ENCODE results near the gene LPP.

LPP gene

GRCh38 chr3:188911026-188911850 lies 757.3 kb downstream of the LPP start:
- Histone ChIP-seq H3K4me1 (ENCODE audit: control insufficient read depth, low read length) (peaks cover 11% of the 10 kb centered on the region), H3K36me3 (ENCODE audit: control insufficient read depth, low read length) (no peaks in the 10 kb centered on the region), H3K4me3 (ENCODE audit: low read length) (no peak overlapping the region), H3F3A (ENCODE audit: control insufficient read depth, insufficient read depth) (0 out of 2 replicates have a peak, but pooled peaks cover 3% of the 10 kb centered on the region), H3K27me3 (ENCODE audit: control insufficient read depth, low read length) (no peaks in the 10 kb centered on the region), H3K9me2 (replicated peaks; ENCODE audit: control insufficient read depth, low read length) (no peaks in the 10 kb centered on the region), H3K27ac (ENCODE audit: low read depth, low read length) (no peak overlapping the region), H3K9me3 (ENCODE audit: control insufficient read depth, insufficient read depth, low read length) (peaks cover 3% of the 10 kb centered on the region; the same call in 1 of the 2 replicates), H3K79me2 (ENCODE audit: control insufficient read depth, low read length) (no peaks in the 10 kb centered on the region), H3K4me2 (ENCODE audit: low read length) (no peak overlapping the region), H4K20me1 (ENCODE audit: control insufficient read depth, insufficient read depth, low read depth, low read length) (no peaks in the 10 kb centered on the region)
- TF ChIP-seq, protein P1, sequence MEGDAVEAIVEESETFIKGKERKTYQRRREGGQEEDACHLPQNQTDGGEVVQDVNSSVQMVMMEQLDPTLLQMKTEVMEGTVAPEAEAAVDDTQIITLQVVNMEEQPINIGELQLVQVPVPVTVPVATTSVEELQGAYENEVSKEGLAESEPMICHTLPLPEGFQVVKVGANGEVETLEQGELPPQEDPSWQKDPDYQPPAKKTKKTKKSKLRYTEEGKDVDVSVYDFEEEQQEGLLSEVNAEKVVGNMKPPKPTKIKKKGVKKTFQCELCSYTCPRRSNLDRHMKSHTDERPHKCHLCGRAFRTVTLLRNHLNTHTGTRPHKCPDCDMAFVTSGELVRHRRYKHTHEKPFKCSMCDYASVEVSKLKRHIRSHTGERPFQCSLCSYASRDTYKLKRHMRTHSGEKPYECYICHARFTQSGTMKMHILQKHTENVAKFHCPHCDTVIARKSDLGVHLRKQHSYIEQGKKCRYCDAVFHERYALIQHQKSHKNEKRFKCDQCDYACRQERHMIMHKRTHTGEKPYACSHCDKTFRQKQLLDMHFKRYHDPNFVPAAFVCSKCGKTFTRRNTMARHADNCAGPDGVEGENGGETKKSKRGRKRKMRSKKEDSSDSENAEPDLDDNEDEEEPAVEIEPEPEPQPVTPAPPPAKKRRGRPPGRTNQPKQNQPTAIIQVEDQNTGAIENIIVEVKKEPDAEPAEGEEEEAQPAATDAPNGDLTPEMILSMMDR (IDR thresholded peaks at IDR 0.05; ENCODE audit: low read depth, low read length, poor library complexity, severe bottlenecking): no peak
- TF ChIP-seq EZH2phosphoT487 (IDR thresholded peaks at IDR 0.05; ENCODE audit: borderline replicate concordance, low read length): no peak

DNA sequence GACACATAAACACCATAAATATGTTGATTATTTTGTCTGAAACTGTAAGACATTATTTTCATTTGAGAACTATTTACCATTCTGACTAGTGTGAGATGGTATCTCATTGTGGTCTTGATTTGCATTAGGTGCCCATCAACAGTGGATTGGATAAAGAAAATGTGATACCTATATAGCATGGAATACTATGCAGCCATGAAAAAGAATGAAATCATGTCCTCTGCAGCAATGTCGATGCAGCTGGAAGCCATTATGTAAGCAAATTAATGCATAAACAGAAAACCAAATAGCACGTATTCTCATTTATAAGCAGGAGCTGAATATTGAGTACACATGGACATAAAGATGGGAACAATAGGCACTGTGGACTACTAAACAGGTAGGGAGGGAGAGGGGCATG lies 759.1 kb downstream of the LPP start:
- no peak overlapping the region for H3K27ac ChIP-seq (ENCODE audit: low read depth, low read length)
- peaks cover 30% of the 10 kb centered on the region for H3K4me1 ChIP-seq (ENCODE audit: control insufficient read depth, low read length)
- no peak overlapping the region for H3K4me3 ChIP-seq (ENCODE audit: low read length)
- peaks cover 5% of the 10 kb centered on the region; the same call in 1 of the 2 replicates for H3F3A ChIP-seq (ENCODE audit: control insufficient read depth, insufficient read depth)
- H3K27me3 ChIP-seq (ENCODE audit: control insufficient read depth, low read length): peaks cover 4% of the 10 kb centered on the region; the same call in 1 of the 2 replicates
- no peaks in the 10 kb centered on the region for H3K79me2 ChIP-seq (ENCODE audit: control insufficient read depth, low read length)
- H3K9me2 ChIP-seq (replicated peaks; ENCODE audit: control insufficient read depth, low read length): no peaks in the 10 kb centered on the region
- no peak overlapping the region for H3K4me2 ChIP-seq (ENCODE audit: low read length)
- H3K36me3 ChIP-seq (ENCODE audit: control insufficient read depth, low read length): no peaks in the 10 kb centered on the region
- H4K20me1 ChIP-seq (ENCODE audit: control insufficient read depth, insufficient read depth, low read depth, low read length): no peaks in the 10 kb centered on the region
- TF ChIP-seq, protein P1 (IDR thresholded peaks at IDR 0.05; ENCODE audit: low read depth, low read length, poor library complexity, severe bottlenecking): no peak
- no peak for TF ChIP-seq EZH2phosphoT487 (IDR thresholded peaks at IDR 0.05; ENCODE audit: borderline replicate concordance, low read length)
- H3K9me3 ChIP-seq (ENCODE audit: control insufficient read depth, insufficient read depth, low read length): peaks cover 3% of the 10 kb centered on the region; the same call in 1 of the 2 replicates

DNA sequence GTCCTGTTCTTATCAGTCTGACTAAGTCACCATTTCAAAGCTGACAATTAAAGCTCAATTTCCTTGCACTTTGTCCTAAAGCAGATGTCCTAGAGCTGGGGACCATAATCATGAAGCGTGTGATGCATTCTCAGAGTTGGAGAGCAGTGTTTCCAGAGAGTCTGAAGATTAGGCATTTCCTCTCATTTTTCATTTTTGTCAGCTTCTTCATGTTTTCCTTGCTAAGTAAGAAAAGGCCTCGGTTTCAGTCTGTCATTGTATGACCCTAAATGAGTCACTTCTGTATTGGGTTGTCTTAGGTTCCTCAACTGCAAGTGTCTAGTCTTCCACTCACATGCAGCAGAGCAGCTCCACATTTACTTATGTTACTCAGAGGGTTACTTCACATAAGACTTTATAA lies 760.6 kb downstream of the LPP start:
- Histone ChIP-seq H3K27me3 (ENCODE audit: control insufficient read depth, low read length) (peaks cover 8% of the 10 kb centered on the region; the same call in 1 of the 2 replicates), H3K9me3 (ENCODE audit: control insufficient read depth, insufficient read depth, low read length) (peaks cover 3% of the 10 kb centered on the region; the same call in 1 of the 2 replicates), H3F3A (ENCODE audit: control insufficient read depth, insufficient read depth) (peaks cover 5% of the 10 kb centered on the region; the same call in 1 of the 2 replicates), H4K20me1 (ENCODE audit: control insufficient read depth, insufficient read depth, low read depth, low read length) (no peaks in the 10 kb centered on the region), H3K36me3 (ENCODE audit: control insufficient read depth, low read length) (no peaks in the 10 kb centered on the region), H3K27ac (ENCODE audit: low read depth, low read length) (no peak overlapping the region), H3K4me1 (ENCODE audit: control insufficient read depth, low read length) (peaks cover 31% of the 10 kb centered on the region), H3K79me2 (ENCODE audit: control insufficient read depth, low read length) (no peaks in the 10 kb centered on the region), H3K9me2 (replicated peaks; ENCODE audit: control insufficient read depth, low read length) (no peaks in the 10 kb centered on the region), H3K4me2 (ENCODE audit: low read length) (no peak overlapping the region), H3K4me3 (ENCODE audit: low read length) (no peak overlapping the region)
- TF ChIP-seq, protein P1 (IDR thresholded peaks at IDR 0.05; ENCODE audit: low read depth, low read length, poor library complexity, severe bottlenecking): no peak
- no peak for TF ChIP-seq EZH2phosphoT487 (IDR thresholded peaks at IDR 0.05; ENCODE audit: borderline replicate concordance, low read length)
